HCT116 (cell line): ENCODE data around the gene ETS2. TPM values are rescaled to one million over a fixed set of nuclear protein-coding genes. Genes with fewer than 3 reads are reported as not detected.
"Not testable (repeated sequence)": the region's sequence is repeated elsewhere in the genome, so short reads cannot be mapped to it uniquely, and the experiment has no call there.

Source experiments
- ATAC-seq: fragments of 200-7000 bp; cut with Tn5 transposase; 2 replicates; pipeline ENCODE4 v1.9.1; 2020; ENCODE audit warnings: mild to moderate bottlenecking, moderate library complexity
- BruUV-seq: library from RNA; stranded (reverse); fragments of 400-500 nt; replicated peaks from 2 replicates; lab custom pipeline; 2021; lab: Mats Ljungman, UMichigan
- CTCF ChIA-PET: fragments of 300-600 bp; sonication (Branson Sonifier 250); formaldehyde crosslinking; loops from one replicate; lab custom pipeline; 2021; ENCODE audit warnings: antibody characterized with exemption; lab: Charles Lee
- POLR2A ChIA-PET: fragments of 300-600, 350-600 bp; sonication (Branson Sonifier 250); formaldehyde crosslinking; loops from one replicate; lab custom pipeline; 2021; ENCODE audit warnings: antibody characterized with exemption; lab: Charles Lee
- RAD21 ChIA-PET, 2 experiments: fragments of 300-600 bp; sonication (Branson Sonifier 250); formaldehyde crosslinking; loops; one replicate each; lab custom pipeline; 2023; ENCODE audit warnings: low total read pairs in 2 of 2; ENCODE audit not compliant: uncharacterized antibody in 2 of 2, unreplicated experiment in 2 of 2, low non-redundant PET in 1 of 2; lab: Charles Lee
- DNase-seq: peaks from one replicate; pipeline ENCODE4 v3.0.0-alpha.2; 2010; ENCODE audit warnings: low read depth, low spot score
- H2AFZ ChIP-seq: fragments of 200-600 bp; shearing (Covaris generic), sonication (generic); 2 replicates; pipeline ENCODE4 v1.6.1; 2017; ENCODE audit warnings: low read depth, mixed run types, mixed read lengths, antibody characterized with exemption, low read length; ENCODE audit not compliant: poor library complexity, severe bottlenecking
- H3K27ac ChIP-seq: 2 replicates; pipeline ENCODE4 v1.5.1; 2012; ENCODE audit warnings: low read depth, low read length
- H3K27me3 ChIP-seq: fragments of 200-600 bp; sonication (generic); 2 replicates; pipeline ENCODE4 v1.6.1; 2016; ENCODE audit warnings: mixed run types, low read length, mixed read lengths; ENCODE audit not compliant: insufficient read depth
- H3K36me3 ChIP-seq, 2 experiments: fragments of 200-500 bp in 1 of 2; fragments of 200-600 bp in 1 of 2; sonication (Bioruptor generic) in 1 of 2; sonication (generic) in 1 of 2; 2 replicates each; pipeline versions ENCODE4 v1.5.1 to v1.6.1; 2014 to 2016; ENCODE audit warnings: low read length in 2 of 2, inconsistent platforms in 1 of 2, mixed read lengths in 1 of 2, mixed run types in 1 of 2; ENCODE audit not compliant: insufficient read depth in 2 of 2, control insufficient read depth in 1 of 2
- H3K4me1 ChIP-seq, 2 experiments: fragments of 200-600 bp in 1 of 2; sonication (generic) in 1 of 2; 2 replicates each; pipeline versions ENCODE4 v1.5.1 to v1.6.1; 2012 to 2017; ENCODE audit warnings: low read length in 2 of 2, inconsistent platforms in 1 of 2, mild to moderate bottlenecking in 1 of 2, mixed read lengths in 1 of 2, mixed run types in 1 of 2, moderate library complexity in 1 of 2; ENCODE audit not compliant: insufficient read depth in 2 of 2, control insufficient read depth in 1 of 2
- H3K4me2 ChIP-seq: fragments of 200-600 bp; sonication (generic); 2 replicates; pipeline ENCODE4 v1.6.1; 2017; ENCODE audit warnings: mixed run types, low read length, mixed read lengths
- H3K4me3 ChIP-seq, 2 experiments: fragments of 200-600 bp in 1 of 2; sonication (generic) in 1 of 2; replicated peaks in 1 of 2; 2 replicates each; pipeline ENCODE4 v1.5.1; 2011 to 2016; ENCODE audit warnings: low read length in 2 of 2, control low read depth in 1 of 2, low read depth in 1 of 2, mild to moderate bottlenecking in 1 of 2, mixed read lengths in 1 of 2, mixed run types in 1 of 2
- H3K79me2 ChIP-seq: fragments of 200-600 bp; sonication (generic); 2 replicates; pipeline ENCODE4 v1.6.1; 2017; ENCODE audit warnings: mild to moderate bottlenecking, mixed run types, low read length, moderate library complexity, mixed read lengths; ENCODE audit not compliant: insufficient read depth
- H3K9ac ChIP-seq: fragments of 200-600 bp; sonication (generic); 2 replicates; pipeline ENCODE4 v1.6.1; 2016; ENCODE audit warnings: low read length, mixed read lengths
- H3K9me2 ChIP-seq: fragments of 200-600 bp; sonication (generic), shearing (Covaris generic); 2 replicates; pipeline ENCODE4 v1.6.1; 2017; ENCODE audit warnings: mixed run types, mild to moderate bottlenecking, moderate library complexity; ENCODE audit not compliant: insufficient read depth
- H3K9me3 ChIP-seq, 2 experiments: fragments of 200-500 bp in 1 of 2; fragments of 200-600 bp in 1 of 2; sonication (Bioruptor generic) in 1 of 2; sonication (generic) in 1 of 2; 2 replicates each; pipeline ENCODE4 v1.6.1; 2014 to 2017; ENCODE audit warnings: low read length in 2 of 2, mixed read lengths in 2 of 2, inconsistent platforms in 1 of 2, low read depth in 1 of 2, mild to moderate bottlenecking in 1 of 2, mixed run types in 1 of 2, moderate library complexity in 1 of 2; ENCODE audit not compliant: control insufficient read depth in 1 of 2, insufficient read depth in 1 of 2
- H4K20me1 ChIP-seq: fragments of 200-600 bp; sonication (generic), shearing (Covaris generic); 2 replicates; pipeline ENCODE4 v1.6.1; 2017; ENCODE audit warnings: mixed run types, mild to moderate bottlenecking, moderate library complexity; ENCODE audit not compliant: insufficient read depth
- CTCF ChIP-seq, 3 experiments: fragments of 200-600 bp in 1 of 3; sonication (generic) in 1 of 3; IDR thresholded peaks in 2 of 3; conservative IDR thresholded peaks in 1 of 3; 2 replicates each; pipeline ENCODE4 v1.5.1; 2012 to 2017; ENCODE audit warnings: low read depth in 2 of 3, low read length in 2 of 3, antibody characterized with exemption in 1 of 3, borderline replicate concordance in 1 of 3, control low read depth in 1 of 3, mild to moderate bottlenecking in 1 of 3, mixed read lengths in 1 of 3, mixed run types in 1 of 3, moderate library complexity in 1 of 3; ENCODE audit not compliant: insufficient read depth in 1 of 3
- ZNF274 ChIP-seq: fragments of 200-500 bp; sonication (Bioruptor generic); IDR thresholded peaks from 2 replicates; pipeline ENCODE4 v1.6.1; 2014; ENCODE audit warnings: mild to moderate bottlenecking, low read depth, low read length, inconsistent platforms
- intact Hi-C: fragments of 100-400 bp; cut with micrococcal nuclease; formaldehyde crosslinking; loops from 2 replicates; pipeline ENCODE4 v1.10.0; 2022
- total RNA-seq: library from RNA; stranded (reverse); gene quantifications from one replicate; pipeline ENCODE4 v1.2.1, GENCODE V29; 2021; ENCODE audit not compliant: unreplicated experiment

The ETS2 gene
- total RNA-seq, 1 experiment from 2014 or later = 32.9 TPM

- peaks cover 32 to 35% of the 10 kb centered on the region in 2 experiments for H3K36me3 ChIP-seq
- H4K20me1 ChIP-seq = no peaks in the 10 kb centered on the region
- CTCF ChIA-PET = no interaction called here
- no peak for DNase-seq
- POLR2A ChIA-PET = no interaction called here
- RAD21 ChIA-PET = no interaction called here
- no peaks in the 10 kb centered on the region for H3K4me1 ChIP-seq
- intact Hi-C loops = no loop called here
- H3K4me2 ChIP-seq = no peak overlapping the region
- no peak overlapping the region for H3K27ac ChIP-seq
- no peaks in the 10 kb centered on the region; the same call in 1 of the 2 replicates for H3K79me2 ChIP-seq
- no peak overlapping the region for H3K4me3 ChIP-seq
- no peaks in the 10 kb centered on the region for H3K27me3 ChIP-seq
- H2AFZ ChIP-seq = no peak overlapping the region
- BruUV-seq = no TSS peak
- no peaks in the 10 kb centered on the region for H3K9me2 ChIP-seq
- no peak overlapping the region for H3K9ac ChIP-seq
- TF ChIP-seq CTCF (IDR thresholded peaks at IDR 0.05 in 2 of 3, conservative IDR thresholded peaks at IDR 0.05 in 1 of 3; ENCODE audit: borderline replicate concordance in 1 of 3, insufficient read depth in 1 of 3, low read depth in 2 of 3, low read length in 2 of 3) (no peak), ZNF274 (no peak)
- TF ChIP-seq, all 23 proteins: peak for 0
- no peak for ATAC-seq
- H3K9me3 ChIP-seq = no peaks in the 10 kb centered on the region
Observed at GRCh38 chr21:38825921-38826320, 20.2 kb downstream of the ETS2 start.

GRCh38 chr21:38828111-38828510, 22.4 kb downstream of the ETS2 start:
- CTCF ChIA-PET = not testable (repeated sequence)

More at GRCh38 chr21:38828111-38828510, 22.4 kb downstream of the ETS2 start:
- H2AFZ ChIP-seq, H3K4me1 ChIP-seq, H3K27me3 ChIP-seq, ATAC-seq, DNase-seq, H3K4me2 ChIP-seq, H3K9me3 ChIP-seq, H3K9me2 ChIP-seq, intact Hi-C loops, H3K4me3 ChIP-seq, POLR2A ChIA-PET, H3K9ac ChIP-seq, RAD21 ChIA-PET, H3K79me2 ChIP-seq, H4K20me1 ChIP-seq, H3K27ac ChIP-seq, BruUV-seq: not testable (repeated sequence)
- H3K36me3 ChIP-seq = peaks cover 12 to 15% of the 10 kb centered on the region in 2 experiments
